Astrocyte of the spinal cord (primary cell): ENCODE data around the gene TEX28.

Experiments
- DNase-seq: peaks from one replicate; pipeline ENCODE4 v3.0.0; 2011; ENCODE audit warnings: low read depth, low spot score
- H3K4me3 ChIP-seq: 2 replicates; pipeline ENCODE4 v1.5.1; 2011; ENCODE audit warnings: low read depth, mild to moderate bottlenecking, low read length, moderate library complexity
- in situ Hi-C: cut with HindIII; loops from 2 replicates; pipeline ENCODE4 v1.10.0; 2017; ENCODE audit warnings: low sequenced_read_pairs
- TF ChIP-seq, protein P1 (sequence below): IDR thresholded peaks from 2 replicates; pipeline ENCODE4 v1.5.1; 2012; ENCODE audit warnings: low read depth, mild to moderate bottlenecking, low read length, inconsistent platforms

The TEX28 gene

DNA sequence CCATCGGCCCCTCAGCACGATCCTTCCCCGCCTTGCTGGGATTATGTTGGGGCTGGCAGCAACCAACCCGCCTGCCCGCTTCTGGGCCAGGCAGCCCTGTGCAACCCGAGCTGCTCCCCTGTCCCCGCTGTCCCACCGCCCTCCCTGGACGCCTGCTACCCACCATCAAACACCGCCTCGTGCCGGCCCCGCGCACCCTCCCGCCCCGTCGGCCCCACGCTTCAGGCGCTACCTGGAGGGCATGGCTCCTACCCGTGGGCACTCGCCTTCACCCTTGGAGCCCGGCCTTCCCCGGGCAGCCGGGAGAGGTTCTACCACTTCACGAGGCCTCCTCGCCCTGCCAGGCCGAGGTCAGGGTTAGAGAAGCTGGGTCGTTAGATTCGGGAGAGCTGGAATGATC, 37.6 kb upstream of the TEX28 start:
- in situ Hi-C loops: no loop called here
- DNase-seq: no peak
- TF ChIP-seq, protein P1, sequence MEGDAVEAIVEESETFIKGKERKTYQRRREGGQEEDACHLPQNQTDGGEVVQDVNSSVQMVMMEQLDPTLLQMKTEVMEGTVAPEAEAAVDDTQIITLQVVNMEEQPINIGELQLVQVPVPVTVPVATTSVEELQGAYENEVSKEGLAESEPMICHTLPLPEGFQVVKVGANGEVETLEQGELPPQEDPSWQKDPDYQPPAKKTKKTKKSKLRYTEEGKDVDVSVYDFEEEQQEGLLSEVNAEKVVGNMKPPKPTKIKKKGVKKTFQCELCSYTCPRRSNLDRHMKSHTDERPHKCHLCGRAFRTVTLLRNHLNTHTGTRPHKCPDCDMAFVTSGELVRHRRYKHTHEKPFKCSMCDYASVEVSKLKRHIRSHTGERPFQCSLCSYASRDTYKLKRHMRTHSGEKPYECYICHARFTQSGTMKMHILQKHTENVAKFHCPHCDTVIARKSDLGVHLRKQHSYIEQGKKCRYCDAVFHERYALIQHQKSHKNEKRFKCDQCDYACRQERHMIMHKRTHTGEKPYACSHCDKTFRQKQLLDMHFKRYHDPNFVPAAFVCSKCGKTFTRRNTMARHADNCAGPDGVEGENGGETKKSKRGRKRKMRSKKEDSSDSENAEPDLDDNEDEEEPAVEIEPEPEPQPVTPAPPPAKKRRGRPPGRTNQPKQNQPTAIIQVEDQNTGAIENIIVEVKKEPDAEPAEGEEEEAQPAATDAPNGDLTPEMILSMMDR: no peak
- no peak overlapping the region for H3K4me3 ChIP-seq

DNA sequence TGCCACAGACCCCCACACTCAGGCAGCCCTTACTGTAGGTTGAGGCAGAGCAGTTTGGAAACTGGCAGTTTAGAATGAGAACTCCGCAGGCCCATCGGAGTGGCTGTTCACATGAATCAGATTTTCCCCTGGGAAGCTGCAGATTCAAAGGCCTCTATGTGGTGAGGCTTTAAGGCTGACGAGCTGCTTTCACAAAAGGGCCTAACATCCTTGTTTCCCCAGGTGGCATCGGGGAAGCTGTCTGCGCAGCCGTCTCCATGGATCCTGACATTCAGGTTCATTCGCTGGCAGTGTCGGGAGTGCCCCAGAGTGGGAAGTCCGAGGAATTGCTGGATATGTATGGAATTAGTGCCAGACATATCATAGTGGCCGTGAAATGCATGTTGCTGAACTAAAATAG, 34.4 kb upstream of the TEX28 start:
- TF ChIP-seq, protein P1: no peak
- in situ Hi-C loops: no loop called here
- no peak overlapping the region for H3K4me3 ChIP-seq
- no peak for DNase-seq

DNA sequence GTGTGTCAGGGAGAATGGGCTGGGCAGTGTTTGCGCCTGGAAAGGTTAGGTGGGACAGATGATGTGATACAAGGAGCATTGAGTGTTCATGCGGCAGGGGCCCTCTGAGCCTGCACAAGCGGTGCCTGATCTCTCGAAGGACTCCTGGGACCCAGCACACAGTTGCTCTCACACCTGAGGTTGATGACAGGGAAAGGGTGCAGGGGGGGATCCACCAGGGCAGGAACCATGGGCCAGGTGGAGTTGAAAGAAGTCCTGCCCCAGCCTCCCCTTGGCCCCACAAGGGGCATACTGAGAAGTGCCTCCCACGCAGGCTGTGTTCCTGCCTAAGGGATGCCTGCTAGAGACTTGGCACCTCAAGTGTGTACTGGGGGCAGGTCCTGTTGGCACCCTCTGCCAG, 33.7 kb upstream of the TEX28 start:
- TF ChIP-seq, protein P1: no peak
- in situ Hi-C loops: no loop called here
- no peak for DNase-seq
- no peak overlapping the region for H3K4me3 ChIP-seq

DNA sequence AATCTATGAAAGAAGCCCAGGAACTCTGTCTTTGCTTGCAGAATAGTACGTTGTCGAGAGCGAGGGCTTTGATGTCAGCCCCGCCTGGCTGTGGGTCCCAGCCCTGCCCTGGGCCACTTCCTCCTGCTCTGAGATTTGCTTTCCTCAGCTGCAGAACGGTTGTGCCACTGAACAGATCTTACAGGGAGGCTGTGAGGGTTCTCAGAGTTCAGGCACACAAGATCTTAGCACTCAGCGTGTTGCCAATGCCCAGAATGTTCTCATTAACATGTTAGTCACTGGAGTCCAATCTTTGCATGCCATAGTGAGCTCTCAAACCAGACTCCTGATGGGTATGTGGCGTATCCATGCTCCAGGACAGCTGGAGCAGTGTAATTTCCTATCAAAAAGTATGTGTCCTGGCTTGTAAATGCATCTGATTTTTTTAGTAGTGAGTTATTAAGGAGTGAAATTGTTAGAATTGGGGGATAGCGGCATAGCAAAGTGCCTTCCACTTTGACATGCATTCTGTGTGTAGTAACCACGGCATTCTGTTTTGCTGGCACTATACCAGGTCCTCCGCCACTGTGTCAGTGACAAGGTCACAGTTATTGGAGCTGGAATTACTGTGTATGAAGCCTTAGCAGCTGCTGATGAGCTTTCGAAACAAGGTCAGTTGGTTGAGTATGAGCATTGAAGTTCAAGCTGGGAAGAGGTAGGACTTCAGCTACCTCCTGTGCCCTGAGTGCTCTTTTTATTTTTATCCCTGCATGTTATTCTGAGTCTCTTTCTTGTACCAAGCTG, 32.3 kb upstream of the TEX28 start:
- TF ChIP-seq, protein P1: no peak
- peak; percentile 16 for DNase-seq
- in situ Hi-C loops: no loop called here
- H3K4me3 ChIP-seq: no peak overlapping the region

DNA sequence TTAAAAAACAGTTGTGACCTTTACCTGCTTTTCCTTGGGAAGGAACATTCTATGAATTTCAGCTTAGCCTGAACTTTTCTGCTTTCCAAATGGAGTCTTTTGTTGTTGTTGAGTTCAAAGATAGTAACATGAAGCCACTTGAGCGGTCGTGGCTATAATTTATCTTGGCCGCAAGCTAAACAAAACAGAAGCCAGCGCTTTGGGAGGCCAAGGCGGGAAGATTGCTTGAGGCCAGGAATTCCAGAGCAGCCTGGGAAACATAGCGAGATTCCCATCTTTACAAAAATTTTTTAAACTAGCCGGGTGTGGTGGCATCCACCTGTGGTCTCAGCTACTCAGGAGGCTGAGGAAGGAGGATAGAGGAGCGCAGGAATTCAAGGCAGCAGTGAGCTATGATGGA, 30.6 kb upstream of the TEX28 start:
- DNase-seq: peak; percentile 45
- no peak overlapping the region for H3K4me3 ChIP-seq
- TF ChIP-seq, protein P1: no peak
- in situ Hi-C loops: no loop called here

DNA sequence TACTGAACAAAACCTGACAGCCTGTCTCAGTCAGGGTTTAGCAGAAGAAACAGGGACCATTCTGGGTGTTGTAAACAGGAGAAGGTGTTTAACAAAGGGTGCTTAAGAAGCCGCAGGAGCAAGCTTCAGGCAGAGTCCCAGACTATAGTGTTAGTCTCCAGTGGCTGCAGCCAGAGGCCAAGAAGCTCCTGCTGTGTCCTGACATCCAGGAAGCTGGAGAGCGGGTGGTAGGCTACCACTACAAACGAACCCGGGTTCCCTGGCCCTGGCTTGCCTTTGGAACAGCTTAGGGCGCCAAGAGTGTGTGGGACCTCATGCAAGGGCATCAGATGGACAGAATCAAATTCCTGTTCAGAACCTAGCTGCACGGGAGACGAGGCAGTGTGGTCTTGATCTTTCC, 28.6 kb upstream of the TEX28 start:
- in situ Hi-C loops: no loop called here
- DNase-seq: no peak
- TF ChIP-seq, protein P1: no peak
- H3K4me3 ChIP-seq: no peak overlapping the region

DNA sequence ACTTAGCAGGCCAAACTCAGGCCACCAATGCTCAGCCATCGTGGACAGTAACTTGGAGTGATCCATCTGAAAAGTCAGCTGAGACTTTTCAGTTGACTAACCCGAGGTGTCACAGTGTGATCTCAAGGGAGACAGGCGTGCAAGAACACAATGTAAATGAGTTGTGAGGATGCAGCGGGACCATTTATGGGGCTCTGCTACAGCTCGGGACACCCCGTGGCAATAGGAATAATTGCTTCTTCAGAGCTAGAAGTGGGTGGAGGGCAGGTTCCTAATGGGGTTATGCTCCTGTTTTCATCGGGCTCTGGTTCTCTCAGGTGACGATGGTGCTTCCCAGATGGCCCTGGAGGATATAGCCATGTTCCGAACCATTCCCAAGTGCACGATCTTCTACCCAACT, 28.0 kb upstream of the TEX28 start:
- in situ Hi-C loops: no loop called here
- no peak for DNase-seq
- no peak overlapping the region for H3K4me3 ChIP-seq
- TF ChIP-seq, protein P1: no peak
